Measurements from ENCODE around the gene IER2. TPM values are rescaled to one million over a fixed set of nuclear protein-coding genes. Genes with fewer than 3 reads are reported as not detected.
"Not testable (repeated sequence)": the region's sequence is repeated elsewhere in the genome, so short reads cannot be mapped to it uniquely, and the experiment has no call there.

The IER2 gene
- total and polyA plus RNA-seq, 2 of the 8 experiments (the other 6 are each of a cell fraction or from before 2014, with no cell fraction given) = 84.5 to 138 TPM

- no peak for TF ChIP-seq GTF2F1 (IDR thresholded peaks at IDR 0.05; ENCODE audit: borderline replicate concordance, low read depth, low read length)
- no peak for TF ChIP-seq BCL11A (IDR thresholded peaks at IDR 0.05; ENCODE audit: low read depth in 2 of 2, low read length in 2 of 2)
- no peak for TF ChIP-seq CEBPB (IDR thresholded peaks at IDR 0.05; ENCODE audit: low read depth, low read length)
- TF ChIP-seq RNF2 (IDR thresholded peaks at IDR 0.05; ENCODE audit: borderline replicate concordance, low read depth, low read length, missing control alignments, poor library complexity, severe bottlenecking) = no peak
These were observed 15.2 kb downstream of the IER2 start (continued) for GRCh38 chr19:13165162-13165997.

GRCh38 chr19:13166151-13166550, 15.9 kb downstream of the IER2 start:
- FAIRE-seq; H3K27ac ChIP-seq (ENCODE audit: low read depth, low read length); H3K23ac ChIP-seq (ENCODE audit: insufficient read length); H3K9me3 ChIP-seq (ENCODE audit: insufficient read depth in 2 of 2, low read depth in 1 of 2, low read length in 1 of 2); H3K18ac ChIP-seq (ENCODE audit: extremely low read depth, low read length); H3K79me1 ChIP-seq (ENCODE audit: low read depth, low read length); H3K4me3 ChIP-seq (ENCODE audit: extremely low read depth in 1 of 4, insufficient read depth in 2 of 4, low read depth in 3 of 4, low read length in 4 of 4); H4K8ac ChIP-seq (ENCODE audit: extremely low read depth, insufficient read depth, low read length); H3K56ac ChIP-seq (replicated peaks; ENCODE audit: insufficient read length, low read depth, low read length); H2AFZ ChIP-seq (ENCODE audit: low read length); H3K27me3 ChIP-seq (replicated peaks in 1 of 4; ENCODE audit: control insufficient read depth in 3 of 4, extremely low read depth in 1 of 4, insufficient read depth in 3 of 4, low read length in 3 of 4); H2BK12ac ChIP-seq (ENCODE audit: low read depth, low read length); H2AK5ac ChIP-seq (ENCODE audit: low read depth, low read length); H3K36me3 ChIP-seq (ENCODE audit: control insufficient read depth in 2 of 4, insufficient read depth in 4 of 4, low read length in 3 of 4); DNase-seq (ENCODE audit: low read depth in 1 of 2, low spot score in 2 of 2); H4K20me1 ChIP-seq (replicated peaks in 1 of 2; ENCODE audit: control insufficient read depth in 1 of 2, insufficient read depth in 2 of 2, low read length in 2 of 2); H3K4me2 ChIP-seq (ENCODE audit: insufficient read depth in 1 of 2, low read depth in 2 of 2, low read length in 2 of 2); H4K5ac ChIP-seq (ENCODE audit: insufficient read length, low read depth, low read length); H3K79me2 ChIP-seq (ENCODE audit: control insufficient read depth in 1 of 2, insufficient read depth in 2 of 2, low read length in 2 of 2); H3K9ac ChIP-seq (replicated peaks in 1 of 4; ENCODE audit: extremely low read depth in 1 of 4, low read depth in 3 of 4, low read length in 3 of 4); H3K14ac ChIP-seq (ENCODE audit: insufficient read length): not testable (repeated sequence)
- Histone ChIP-seq H2BK15ac (ENCODE audit: low read length) (peak overlapping the region; percentile 92; the same call in 1 of the 2 replicates), H2BK20ac (ENCODE audit: low read length) (peak overlapping the region; percentile 90; the same call in 1 of the 2 replicates), H2BK120ac (replicated peaks; ENCODE audit: low read depth, low read length) (peak overlapping the region; percentile 15), H3K4me1 (replicated peaks in 1 of 4; ENCODE audit: control insufficient read depth in 3 of 4, insufficient read depth in 4 of 4, low read length in 3 of 4) (peaks cover 18 to 34% (median 20%) of the 10 kb centered on the region in 4 experiments), H3K4ac (replicated peaks; ENCODE audit: insufficient read length, low read depth, low read length) (peak overlapping the region; percentile 95), H4K91ac (replicated peaks; ENCODE audit: insufficient read length, low read length) (peak overlapping the region; percentile 93), H3K23me2 (ENCODE audit: low read depth, low read length) (peaks cover 13% of the 10 kb centered on the region; the same call in 1 of the 2 replicates), H2BK5ac (ENCODE audit: low read depth, low read length) (peak overlapping the region; percentile 99; the same call in 1 of the 2 replicates)
- ChIA-PET CTCF (ENCODE audit: partially characterized antibody) (interaction anchor here (0.7 to 1.0 kb wide), 2 partner anchors 21 to 88 kb away, joined by 4 to 5 read pairs; no protein-coding TSS in a partner anchor), POLR2A (ENCODE audit: partially characterized antibody) (interaction anchor here (0.7 to 12.0 kb wide), 8 partner anchors 11 to 674 kb away, joined by 3 to 530 read pairs (median 42); partner anchors contain the start of genes IER2, NACC1, STX10 and TRMT1)
- 84% methylated on average over 3 of the region's 3 CpGs; no CpG with 5 or more reads in 1 of the 2 experiments for WGBS, 2 experiments (ENCODE audit: extremely low coverage in 1 of 2, insufficient coverage in 1 of 2, insufficient read length in 1 of 2, insufficient replicate concordance in 2 of 2, low coverage in 1 of 2, low lambda C conversion rate in 2 of 2, missing lambda C conversion rate in 1 of 2)

All from H1 (cell line).